Panc1 (cell line): ENCODE results near the gene UBE3B. TPM values are rescaled to one million over a fixed set of nuclear protein-coding genes. Genes with fewer than 3 reads are reported as not detected.

Experiments used
- ATAC-seq: fragments of 200-7000 bp; cut with Tn5 transposase; 2 replicates; pipeline ENCODE4 v1.9.1; 2020; ENCODE audit warnings: mild to moderate bottlenecking, moderate library complexity
- BruUV-seq: library from RNA; stranded (reverse); fragments of 400-500 nt; replicated peaks from 2 replicates; lab custom pipeline; 2021; lab: Mats Ljungman, UMichigan
- CTCF ChIA-PET: fragments of 300-600 bp; sonication (Branson Sonifier 250); formaldehyde crosslinking; loops from one replicate; lab custom pipeline; 2022; ENCODE audit warnings: antibody characterized with exemption; lab: Charles Lee
- POLR2A ChIA-PET: fragments of 300-600 bp; sonication (Branson Sonifier 250); formaldehyde crosslinking; loops from one replicate; lab custom pipeline; 2022; ENCODE audit warnings: antibody characterized with exemption; lab: Charles Lee
- DNase-seq: peaks from one replicate; pipeline ENCODE4 v3.0.0-alpha.2; 2010; ENCODE audit warnings: low read depth, low spot score
- H3K27ac ChIP-seq: 2 replicates; pipeline ENCODE4 v1.5.1; 2011; ENCODE audit warnings: mild to moderate bottlenecking, low read length, inconsistent platforms
- H3K27me3 ChIP-seq: fragments of 200-500 bp; sonication (Bioruptor generic); 2 replicates; pipeline ENCODE4 v1.6.0; 2014; ENCODE audit warnings: low read length, inconsistent platforms; ENCODE audit not compliant: control insufficient read depth, insufficient read depth
- H3K36me3 ChIP-seq: fragments of 200-500 bp; sonication (Bioruptor generic); 2 replicates; pipeline ENCODE4 v1.5.1; 2014; ENCODE audit warnings: inconsistent platforms, mild to moderate bottlenecking, low read length, moderate library complexity; ENCODE audit not compliant: control insufficient read depth, insufficient read depth
- H3K4me1 ChIP-seq: 2 replicates; pipeline ENCODE4 v1.5.1; 2011; ENCODE audit warnings: inconsistent platforms, mild to moderate bottlenecking, low read length, moderate library complexity; ENCODE audit not compliant: control insufficient read depth, insufficient read depth
- H3K4me3 ChIP-seq, 2 experiments: 2 replicates each; pipeline ENCODE4 v1.5.1; 2011 to 2012; ENCODE audit warnings: low read depth in 2 of 2, low read length in 2 of 2, mild to moderate bottlenecking in 2 of 2, inconsistent platforms in 1 of 2, moderate library complexity in 1 of 2
- H3K9me3 ChIP-seq: fragments of 200-500 bp; sonication (Bioruptor generic); 2 replicates; pipeline ENCODE4 v1.5.1; 2014; ENCODE audit warnings: low read depth, mild to moderate bottlenecking, inconsistent platforms, low read length, moderate library complexity; ENCODE audit not compliant: control insufficient read depth, insufficient read depth
- CTCF ChIP-seq: fragments of 450-650 bp; IDR thresholded peaks from 2 replicates; pipeline ENCODE4 v1.5.1; 2017; ENCODE audit warnings: mild to moderate bottlenecking
- POLR2AphosphoS5 ChIP-seq: IDR thresholded peaks from 2 replicates; pipeline ENCODE4 v1.6.1; 2012; ENCODE audit warnings: mild to moderate bottlenecking, low read depth, low read length, moderate library complexity
- REST ChIP-seq, 2 experiments: IDR thresholded peaks; 2 replicates each; pipeline ENCODE4 v1.6.1; 2011 to 2012; ENCODE audit warnings: low read depth in 2 of 2, control low read depth in 1 of 2, low read length in 1 of 2, mild to moderate bottlenecking in 1 of 2, moderate library complexity in 1 of 2; ENCODE audit not compliant: insufficient read depth in 1 of 2
- SIN3A ChIP-seq: IDR thresholded peaks from 2 replicates; pipeline ENCODE4 v1.6.1; 2012; ENCODE audit warnings: low read depth, mild to moderate bottlenecking, low read length, moderate library complexity, borderline replicate concordance; ENCODE audit not compliant: insufficient read depth
- TCF7L2 ChIP-seq: IDR thresholded peaks from 2 replicates; pipeline ENCODE4 v1.6.1; 2011; ENCODE audit warnings: mild to moderate bottlenecking, low read depth, low read length, inconsistent platforms
- in situ Hi-C: cut with HindIII; loops from 2 replicates; pipeline ENCODE4 v1.10.0; 2016; ENCODE audit warnings: low sequenced_read_pairs, low pct_unique_long_range_greater_than_20kb
- intact Hi-C: fragments of 100-400 bp; cut with micrococcal nuclease; formaldehyde crosslinking; loops from one replicate; pipeline ENCODE4 v1.10.0; 2022; ENCODE audit not compliant: unreplicated experiment
- total RNA-seq: library from RNA; stranded (reverse); gene quantifications from one replicate; pipeline ENCODE4 v1.2.1, GENCODE V29; 2021; ENCODE audit not compliant: unreplicated experiment

UBE3B gene
- total RNA-seq, 1 experiment from 2014 or later: 38.9 TPM

GRCh38 chr12:109482894-109483293 is 5.5 kb downstream of the UBE3B start:
- peaks cover 10% of the 10 kb centered on the region; the same call in 1 of the 2 replicates for H3K4me1 ChIP-seq
- POLR2A ChIA-PET: no interaction called here
- intact Hi-C loops (no loop called here), in situ Hi-C loops (no loop called here)
- H3K36me3 ChIP-seq: peaks cover 2% of the 10 kb centered on the region; the same call in 1 of the 2 replicates
- ATAC-seq (no peak), DNase-seq (no peak)
- H3K27me3 ChIP-seq: no peaks in the 10 kb centered on the region
- TF ChIP-seq REST (IDR thresholded peaks at IDR 0.05; ENCODE audit: insufficient read depth in 1 of 2, low read depth in 2 of 2, low read length in 1 of 2) (no peak), TCF7L2 (no peak), CTCF (no peak), POLR2AphosphoS5 (no peak), SIN3A (no peak)
- no peak overlapping the region for H3K4me3 ChIP-seq
- no TSS peak for BruUV-seq
- no peaks in the 10 kb centered on the region for H3K9me3 ChIP-seq
- CTCF ChIA-PET: interaction anchor here (0.5 kb wide), 1 partner anchor 634 kb away, joined by 3 read pairs; no protein-coding TSS in a partner anchor
- no peak overlapping the region for H3K27ac ChIP-seq

GRCh38 chr12:109483346-109483745 is 5.9 kb downstream of the UBE3B start:
- intact Hi-C loops (no loop called here), in situ Hi-C loops (no loop called here)
- Histone ChIP-seq H3K27ac (no peak overlapping the region), H3K36me3 (peaks cover 2% of the 10 kb centered on the region; the same call in 1 of the 2 replicates), H3K9me3 (no peaks in the 10 kb centered on the region), H3K4me1 (peaks cover 10% of the 10 kb centered on the region; the same call in 1 of the 2 replicates), H3K4me3 (no peak overlapping the region), H3K27me3 (no peaks in the 10 kb centered on the region)
- no peak for ATAC-seq
- TF ChIP-seq POLR2AphosphoS5: no peak
- TF ChIP-seq REST (IDR thresholded peaks at IDR 0.05; ENCODE audit: insufficient read depth in 1 of 2, low read depth in 2 of 2, low read length in 1 of 2): no peak
- no peak for TF ChIP-seq CTCF
- no peak for TF ChIP-seq TCF7L2
- no peak for TF ChIP-seq SIN3A
- no TSS peak for BruUV-seq
- CTCF ChIA-PET: interaction anchor here (0.5 kb wide), 1 partner anchor 634 kb away, joined by 3 read pairs; no protein-coding TSS in a partner anchor
- no peak for DNase-seq
- POLR2A ChIA-PET: no interaction called here
